Measurements from ENCODE around the gene TGIF1.

GRCh38 chr18:3402982-3403451, 47.0 kb upstream of the TGIF1 start:
- no peak for TF ChIP-seq EZH2 (IDR thresholded peaks at IDR 0.05; ENCODE audit: borderline replicate concordance, control insufficient read depth, low read depth, low read length)
- no peak for TF ChIP-seq CTCF (IDR thresholded peaks at IDR 0.05 in 2 of 3, conservative IDR thresholded peaks at IDR 0.05 in 1 of 3; ENCODE audit: control insufficient read depth in 2 of 3, extremely low read depth in 1 of 3, insufficient read depth in 1 of 3, low read depth in 3 of 3, low read length in 3 of 3)
- TF ChIP-seq POLR2AphosphoS5 (IDR thresholded peaks at IDR 0.05; ENCODE audit: low read length): no peak
- no peak for TF ChIP-seq SUZ12 (IDR thresholded peaks at IDR 0.05; ENCODE audit: unreplicated experiment)
- TF ChIP-seq CREM (IDR thresholded peaks at IDR 0.05; ENCODE audit: low read depth): no peak
- no peak for TF ChIP-seq SIN3A (IDR thresholded peaks at IDR 0.05; ENCODE audit: low read depth, low read length)

Data from GM12878 (cell line).